Upper lobe of left lung (tissue), 6 donors: ENCODE measurements around the gene SGK2. TPM values are rescaled to one million over a fixed set of nuclear protein-coding genes. Genes with fewer than 3 reads are reported as not detected.

ENCODE experiments used
- ATAC-seq, 2 donors: fragments of 200-7000 bp; cut with Tn5 transposase; one replicate each; pipeline ENCODE4 v1.9.1; 2022; ENCODE audit warnings: mild to moderate bottlenecking in 2 of 2, moderate library complexity in 2 of 2; ENCODE audit not compliant: low FRiP score in 2 of 2
- DNase-seq, 2 donors: peaks; one replicate each; pipeline ENCODE4 v3.0.0-alpha.2; 2019 to 2020
- H3K27ac ChIP-seq, 4 donors: fragments of 200-600 bp; sonication (generic); one replicate each; pipeline ENCODE4 v1.5.1; 2016 to 2019
- H3K27me3 ChIP-seq, 4 donors: fragments of 200-600 bp; sonication (generic); one replicate each; pipeline ENCODE4 v1.5.1; 2017 to 2019
- H3K36me3 ChIP-seq, 4 donors: fragments of 200-600 bp; sonication (generic); one replicate each; pipeline ENCODE4 v1.5.1; 2016 to 2019
- H3K4me1 ChIP-seq, 4 donors: fragments of 200-600 bp; sonication (generic); one replicate each; pipeline ENCODE4 v1.5.1; 2018 to 2019
- H3K4me3 ChIP-seq, 4 donors: fragments of 200-600 bp; sonication (generic); one replicate each; pipeline ENCODE4 v1.5.1; 2017 to 2019; ENCODE audit warnings: mild to moderate bottlenecking in 2 of 4, moderate library complexity in 1 of 4
- H3K9me3 ChIP-seq, 4 donors: fragments of 200-600 bp; sonication (generic); one replicate each; pipeline ENCODE4 v1.5.1; 2018 to 2019
- EP300 ChIP-seq, 4 donors: sonication (generic); formaldehyde crosslinking; IDR thresholded peaks; one replicate each; pipeline ENCODE4 v1.5.1; 2017; ENCODE audit warnings: antibody characterized with exemption in 4 of 4, control low read depth in 2 of 4
- POLR2A ChIP-seq, 4 donors: fragments of 450-650 bp; IDR thresholded peaks; one replicate each; pipeline ENCODE4 v1.5.1; 2016 to 2017; ENCODE audit warnings: antibody characterized with exemption in 4 of 4, mild to moderate bottlenecking in 2 of 4
- POLR2AphosphoS5 ChIP-seq, 2 donors: sonication (generic); formaldehyde crosslinking; IDR thresholded peaks; one replicate each; pipeline ENCODE4 v1.5.1; 2017; ENCODE audit warnings: antibody characterized with exemption in 2 of 2
- WGBS, 2 donors: methylation state at CpG; one replicate each; pipeline ENCODE4 v1.1.5; 2017 to 2018; 5-methylcytosine and 5-hydroxymethylcytosine counted together
- total RNA-seq, 6 donors: library from RNA; depleted of rRNA in 4 of 6; stranded (reverse); fragments of >200 nt in 4 of 6; gene quantifications; one replicate each; pipeline versions ENCODE4 v1.1.0 to v1.2.1, GENCODE V29; 2016 to 2021
- TF ChIP-seq, protein P1 (sequence below), 6 experiments: fragments of 450-650 bp in 4 of 6; fragments of 200-600 bp in 2 of 6; sonication (generic) in 2 of 6; IDR thresholded peaks; one replicate each; pipeline ENCODE4 v1.5.1; 2016 to 2019; ENCODE audit warnings: antibody characterized with exemption in 6 of 6
- donor health status: DM: no; HTN: no; CAD: no; lungs with moderate emphysema.
- donor health status: DM: no; HTN: yes; CAD: no; lungs with severe emphysema.

Gene SGK2
- total RNA-seq, 6 donors from 2014 or later, result 0.91 to 1.9 (median 1.1) TPM

DNA sequence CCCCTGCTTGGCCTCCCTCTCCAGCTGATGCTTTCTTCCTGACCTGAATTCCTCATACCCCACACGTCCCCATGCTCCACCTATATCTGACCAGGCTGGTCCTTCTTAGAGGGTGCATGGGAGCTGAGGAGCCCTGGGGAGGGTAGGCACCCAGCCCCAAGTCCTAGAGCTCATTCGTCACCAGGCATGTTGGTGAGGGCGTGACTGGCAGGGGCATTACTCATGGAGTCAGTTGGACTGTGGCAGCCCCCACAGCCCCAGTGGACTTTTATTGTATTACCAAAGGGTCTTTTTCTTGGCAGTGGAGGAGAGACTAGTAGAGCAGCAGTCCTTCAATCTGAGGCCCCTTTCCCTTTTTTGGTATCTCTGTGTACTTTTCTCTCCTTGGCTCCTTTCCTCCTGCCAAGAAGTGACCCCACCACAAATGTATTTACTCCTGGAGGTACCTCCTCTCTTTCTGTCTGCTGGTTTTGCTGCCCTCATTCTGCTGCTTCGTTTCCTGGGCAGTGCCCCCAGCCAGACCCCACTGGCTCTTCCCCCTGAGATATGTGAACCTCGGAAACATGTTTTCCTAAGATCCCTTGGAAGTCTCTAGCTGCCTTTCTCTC lies 10.4 kb upstream of the SGK2 start:
- Histone ChIP-seq H3K9me3 (no peaks in the 10 kb centered on the region), H3K4me3 (no peak overlapping the region), H3K27me3 (no peaks in the 10 kb centered on the region), H3K36me3 (peaks cover 0 to 3% (median 0%) of the 10 kb centered on the region in 4 donors), H3K4me1 (no peaks in the 10 kb centered on the region), H3K27ac (no peak overlapping the region)
- TF ChIP-seq POLR2A (IDR thresholded peaks at IDR 0.05) (no peak), EP300 (IDR thresholded peaks at IDR 0.05) (no peak), POLR2AphosphoS5 (IDR thresholded peaks at IDR 0.05) (no peak)
- TF ChIP-seq, protein P1, sequence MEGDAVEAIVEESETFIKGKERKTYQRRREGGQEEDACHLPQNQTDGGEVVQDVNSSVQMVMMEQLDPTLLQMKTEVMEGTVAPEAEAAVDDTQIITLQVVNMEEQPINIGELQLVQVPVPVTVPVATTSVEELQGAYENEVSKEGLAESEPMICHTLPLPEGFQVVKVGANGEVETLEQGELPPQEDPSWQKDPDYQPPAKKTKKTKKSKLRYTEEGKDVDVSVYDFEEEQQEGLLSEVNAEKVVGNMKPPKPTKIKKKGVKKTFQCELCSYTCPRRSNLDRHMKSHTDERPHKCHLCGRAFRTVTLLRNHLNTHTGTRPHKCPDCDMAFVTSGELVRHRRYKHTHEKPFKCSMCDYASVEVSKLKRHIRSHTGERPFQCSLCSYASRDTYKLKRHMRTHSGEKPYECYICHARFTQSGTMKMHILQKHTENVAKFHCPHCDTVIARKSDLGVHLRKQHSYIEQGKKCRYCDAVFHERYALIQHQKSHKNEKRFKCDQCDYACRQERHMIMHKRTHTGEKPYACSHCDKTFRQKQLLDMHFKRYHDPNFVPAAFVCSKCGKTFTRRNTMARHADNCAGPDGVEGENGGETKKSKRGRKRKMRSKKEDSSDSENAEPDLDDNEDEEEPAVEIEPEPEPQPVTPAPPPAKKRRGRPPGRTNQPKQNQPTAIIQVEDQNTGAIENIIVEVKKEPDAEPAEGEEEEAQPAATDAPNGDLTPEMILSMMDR (IDR thresholded peaks at IDR 0.05), result no peak
- WGBS, 2 donors, result 71 to 72% methylated on average over 5 of the region's 5 CpGs
- ATAC-seq (no peak), DNase-seq (no peak)

DNA sequence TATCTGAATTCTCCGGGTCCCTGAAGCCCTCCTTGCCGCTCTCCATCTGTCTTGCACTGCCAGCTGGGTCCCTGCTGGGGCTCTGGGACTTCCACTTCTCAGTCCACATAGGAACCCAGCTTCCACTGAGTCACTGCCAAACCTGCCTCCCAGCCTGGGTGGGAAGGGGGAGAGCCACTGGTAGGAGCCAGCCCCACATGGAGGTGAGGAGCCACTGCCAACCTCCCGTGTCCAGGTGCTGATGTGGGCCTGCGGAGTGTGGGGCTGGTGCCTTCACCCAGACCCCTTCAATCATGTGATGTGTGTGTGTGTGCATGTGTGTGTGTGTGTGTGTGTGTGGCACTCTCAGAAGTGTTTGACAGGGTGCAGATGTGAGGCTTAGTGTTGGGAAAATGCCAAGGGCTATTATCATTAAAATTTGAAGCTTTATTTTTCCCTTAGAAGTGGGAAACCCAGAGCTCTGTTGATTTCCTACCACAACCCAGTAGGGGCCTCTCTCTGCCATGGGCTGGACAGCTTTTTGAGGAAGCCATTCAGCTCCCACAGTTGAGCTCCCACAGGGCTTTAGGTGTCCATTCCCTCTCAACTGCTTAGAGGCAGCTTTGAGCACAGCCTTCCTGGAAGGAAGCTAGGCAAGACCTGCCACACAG lies 9.3 kb upstream of the SGK2 start:
- 91 to 100% methylated on average over 2 to 4 of the region's 4 CpGs for WGBS, 2 donors
- TF ChIP-seq, protein P1 (IDR thresholded peaks at IDR 0.05), result no peak
- TF ChIP-seq EP300 (IDR thresholded peaks at IDR 0.05) (no peak), POLR2A (IDR thresholded peaks at IDR 0.05) (no peak), POLR2AphosphoS5 (IDR thresholded peaks at IDR 0.05) (no peak)
- H3K4me3 ChIP-seq, result no peak overlapping the region
- no peaks in the 10 kb centered on the region for H3K9me3 ChIP-seq
- H3K4me1 ChIP-seq, result no peaks in the 10 kb centered on the region
- ATAC-seq (no peak), DNase-seq (no peak)
- H3K36me3 ChIP-seq, result peaks cover 0 to 3% (median 0%) of the 10 kb centered on the region in 4 donors
- H3K27ac ChIP-seq, result no peak overlapping the region
- H3K27me3 ChIP-seq, result no peaks in the 10 kb centered on the region

DNA sequence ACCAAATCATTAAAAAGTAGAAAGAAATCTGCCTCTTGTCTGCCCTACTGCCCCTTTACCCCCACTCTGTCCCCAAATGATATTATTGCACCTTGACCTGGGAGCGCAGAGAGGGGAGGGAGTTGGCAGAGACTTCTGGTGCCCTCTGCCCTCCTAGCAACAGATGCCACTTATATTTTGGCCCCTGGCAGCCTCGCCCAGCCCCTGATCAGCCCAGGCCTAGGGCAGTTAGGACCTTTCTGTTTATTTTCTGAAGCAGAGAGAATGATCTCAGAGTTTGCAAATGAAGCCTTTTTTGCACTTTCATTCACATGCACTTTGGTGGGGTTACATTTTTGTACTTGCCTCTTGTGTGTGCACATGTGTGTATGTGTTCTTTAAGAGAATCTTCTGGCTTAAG lies 8.4 kb upstream of the SGK2 start:
- TF ChIP-seq EP300 (IDR thresholded peaks at IDR 0.05) (no peak), POLR2AphosphoS5 (IDR thresholded peaks at IDR 0.05) (no peak), POLR2A (IDR thresholded peaks at IDR 0.05) (no peak)
- TF ChIP-seq, protein P1 (IDR thresholded peaks at IDR 0.05), result no peak
- H3K4me3 ChIP-seq, result no peak overlapping the region
- no peak for ATAC-seq
- H3K27me3 ChIP-seq, result no peaks in the 10 kb centered on the region
- H3K4me1 ChIP-seq, result no peaks in the 10 kb centered on the region
- no peaks in the 10 kb centered on the region for H3K36me3 ChIP-seq
- no peaks in the 10 kb centered on the region for H3K9me3 ChIP-seq
- no peak overlapping the region for H3K27ac ChIP-seq
- DNase-seq, result no peak
- WGBS, 2 donors, result 81 to 86% methylated on average over 2 of the region's 2 CpGs

DNA sequence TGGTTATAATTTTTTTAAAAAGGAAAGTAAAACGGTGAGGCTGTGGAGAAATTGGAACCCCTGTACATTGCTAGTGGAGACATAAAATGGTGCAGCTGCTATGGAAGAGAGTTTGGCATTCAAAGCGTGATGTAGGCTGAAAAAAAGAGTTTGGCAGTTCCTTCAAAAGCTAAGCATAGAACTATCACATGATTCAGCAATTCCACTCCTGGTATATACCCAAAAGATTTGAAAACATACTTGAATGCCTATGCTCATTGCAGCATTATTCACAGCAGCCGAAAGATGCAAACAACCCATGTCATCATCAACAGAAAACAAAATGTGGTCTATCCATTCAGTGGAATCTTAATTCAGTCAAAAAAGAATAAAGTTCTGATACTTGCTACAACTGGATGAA lies 4.5 kb upstream of the SGK2 start:
- Histone ChIP-seq H3K27me3 (no peaks in the 10 kb centered on the region), H3K9me3 (no peaks in the 10 kb centered on the region), H3K4me1 (peaks cover 0 to 8% (median 2%) of the 10 kb centered on the region in 4 donors), H3K27ac (no peak overlapping the region), H3K36me3 (no peaks in the 10 kb centered on the region), H3K4me3 (no peak overlapping the region)
- no peak for DNase-seq
- TF ChIP-seq POLR2AphosphoS5 (IDR thresholded peaks at IDR 0.05) (no peak), POLR2A (IDR thresholded peaks at IDR 0.05) (no peak), EP300 (IDR thresholded peaks at IDR 0.05) (no peak)
- TF ChIP-seq, protein P1 (IDR thresholded peaks at IDR 0.05), result no peak
- WGBS, 2 donors, result 68 to 82% methylated on average over 3 of the region's 3 CpGs
- no peak for ATAC-seq
